ENCODE results near the gene PSMD12. TPM values are rescaled to one million over a fixed set of nuclear protein-coding genes. Genes with fewer than 3 reads are reported as not detected.
"Not testable (repeated sequence)": the region's sequence is repeated elsewhere in the genome, so short reads cannot be mapped to it uniquely, and the experiment has no call there.

The PSMD12 gene
- total RNA-seq, 1 donor from 2014 or later = 36.5 TPM

DNA sequence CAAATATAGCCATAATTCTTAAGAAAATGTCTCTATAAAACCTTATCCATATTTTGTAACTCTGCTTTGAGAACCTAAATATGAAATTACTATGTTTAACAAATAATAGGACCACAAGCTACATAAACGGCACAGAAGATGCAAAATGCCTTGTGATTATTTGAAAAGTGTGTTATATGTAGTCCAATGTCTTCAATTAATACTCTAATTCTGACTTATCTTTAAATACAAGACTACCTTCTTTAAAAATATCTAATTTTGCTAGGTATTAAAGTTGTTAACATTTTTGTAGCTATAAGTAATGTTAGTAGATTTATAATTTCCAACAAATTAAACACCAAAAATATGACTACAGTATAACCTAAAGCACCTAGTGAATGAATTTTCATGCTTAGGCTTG, 17.0 kb downstream of the PSMD12 start:
- Histone ChIP-seq H3K27me3 (ENCODE audit: control insufficient read depth, insufficient read depth, low read length) (no peaks in the 10 kb centered on the region), H3K36me3 (ENCODE audit: control insufficient read depth, insufficient read depth, low read length) (peaks cover 5% of the 10 kb centered on the region), H3K4me3 (ENCODE audit: low read depth, low read length) (no peak overlapping the region)
- TF ChIP-seq, protein P1, sequence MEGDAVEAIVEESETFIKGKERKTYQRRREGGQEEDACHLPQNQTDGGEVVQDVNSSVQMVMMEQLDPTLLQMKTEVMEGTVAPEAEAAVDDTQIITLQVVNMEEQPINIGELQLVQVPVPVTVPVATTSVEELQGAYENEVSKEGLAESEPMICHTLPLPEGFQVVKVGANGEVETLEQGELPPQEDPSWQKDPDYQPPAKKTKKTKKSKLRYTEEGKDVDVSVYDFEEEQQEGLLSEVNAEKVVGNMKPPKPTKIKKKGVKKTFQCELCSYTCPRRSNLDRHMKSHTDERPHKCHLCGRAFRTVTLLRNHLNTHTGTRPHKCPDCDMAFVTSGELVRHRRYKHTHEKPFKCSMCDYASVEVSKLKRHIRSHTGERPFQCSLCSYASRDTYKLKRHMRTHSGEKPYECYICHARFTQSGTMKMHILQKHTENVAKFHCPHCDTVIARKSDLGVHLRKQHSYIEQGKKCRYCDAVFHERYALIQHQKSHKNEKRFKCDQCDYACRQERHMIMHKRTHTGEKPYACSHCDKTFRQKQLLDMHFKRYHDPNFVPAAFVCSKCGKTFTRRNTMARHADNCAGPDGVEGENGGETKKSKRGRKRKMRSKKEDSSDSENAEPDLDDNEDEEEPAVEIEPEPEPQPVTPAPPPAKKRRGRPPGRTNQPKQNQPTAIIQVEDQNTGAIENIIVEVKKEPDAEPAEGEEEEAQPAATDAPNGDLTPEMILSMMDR (IDR thresholded peaks at IDR 0.05; ENCODE audit: insufficient read depth, low read length, poor library complexity, severe bottlenecking) = no peak
- DNase-seq (ENCODE audit: low read depth) = no peak

DNA sequence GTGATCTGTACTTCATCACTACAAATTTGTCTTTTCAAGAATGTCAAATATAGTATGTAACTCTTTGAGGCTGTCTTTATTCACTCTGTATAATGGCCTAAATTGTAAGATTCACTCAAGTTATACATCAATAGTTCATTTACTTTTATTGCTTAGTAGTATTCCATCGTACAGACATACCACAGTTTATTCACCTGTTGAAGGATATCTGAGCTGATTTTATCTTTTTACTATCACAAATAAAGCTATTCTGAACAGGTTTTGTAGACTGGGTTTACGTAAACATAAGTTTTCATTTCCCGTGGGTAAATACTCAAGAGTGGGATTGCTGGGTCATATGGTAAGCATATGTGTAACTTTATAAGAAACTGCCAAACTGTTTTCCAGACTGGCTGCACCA, 18.6 kb downstream of the PSMD12 start:
- Histone ChIP-seq H3K27me3 (ENCODE audit: control insufficient read depth, insufficient read depth, low read length) (no peaks in the 10 kb centered on the region), H3K36me3 (ENCODE audit: control insufficient read depth, insufficient read depth, low read length) (peaks cover 3% of the 10 kb centered on the region)

DNA sequence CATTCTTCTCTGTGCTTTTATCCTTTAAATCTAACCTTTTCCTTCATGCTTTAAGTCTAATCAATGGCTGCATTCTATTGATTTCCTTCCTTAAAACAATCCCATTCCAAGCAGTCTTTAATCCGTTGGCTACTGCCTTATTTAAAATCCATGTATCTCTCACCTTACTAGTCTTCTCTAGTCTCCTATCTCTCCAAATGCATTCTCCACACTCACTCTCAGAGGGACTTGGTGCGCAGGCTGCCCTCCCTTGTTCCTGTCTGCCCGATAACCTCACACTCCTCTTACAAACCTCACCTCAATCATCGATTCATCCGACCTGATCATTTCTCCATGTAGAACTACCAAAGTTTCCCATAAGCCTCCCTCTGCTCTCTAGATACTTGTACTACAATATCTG, 23.1 kb downstream of the PSMD12 start:
- H3K27me3 ChIP-seq (ENCODE audit: control insufficient read depth, insufficient read depth, low read length) = no peaks in the 10 kb centered on the region

More for the DNA sequence above, 18.6 kb downstream of the PSMD12 start:
- H3K4me3 ChIP-seq (ENCODE audit: low read depth, low read length) = no peak overlapping the region
- no peak for DNase-seq (ENCODE audit: low read depth)
- TF ChIP-seq, protein P1 (IDR thresholded peaks at IDR 0.05; ENCODE audit: insufficient read depth, low read length, poor library complexity, severe bottlenecking) = no peak

DNA sequence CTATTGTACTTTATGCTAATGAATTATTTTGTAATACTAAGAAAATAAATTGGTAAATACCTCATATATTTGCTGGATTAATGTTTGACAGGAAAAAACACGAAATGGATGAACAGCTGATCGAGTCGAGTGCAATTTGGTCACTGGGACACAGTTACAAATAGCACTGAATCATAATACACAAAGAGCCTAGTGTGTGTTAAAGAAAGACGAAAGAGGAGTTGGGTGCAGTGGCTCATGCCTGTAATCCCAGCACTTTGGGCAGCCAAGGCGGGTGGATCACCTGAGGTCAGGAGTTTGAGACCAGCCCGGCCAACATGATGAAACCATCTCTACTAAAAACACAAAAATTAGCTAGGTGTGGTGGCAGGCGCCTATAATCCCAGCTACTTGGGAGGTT, 28.0 kb downstream of the PSMD12 start:
- not testable (repeated sequence) for H3K36me3 ChIP-seq (ENCODE audit: control insufficient read depth, insufficient read depth, low read length); H3K4me3 ChIP-seq (ENCODE audit: low read depth, low read length); H3K27me3 ChIP-seq (ENCODE audit: control insufficient read depth, insufficient read depth, low read length); DNase-seq (ENCODE audit: low read depth)

More for the DNA sequence above, 23.1 kb downstream of the PSMD12 start:
- no peak for DNase-seq (ENCODE audit: low read depth)
- no peak overlapping the region for H3K4me3 ChIP-seq (ENCODE audit: low read depth, low read length)
- H3K36me3 ChIP-seq (ENCODE audit: control insufficient read depth, insufficient read depth, low read length) = no peaks in the 10 kb centered on the region
- TF ChIP-seq, protein P1 (IDR thresholded peaks at IDR 0.05; ENCODE audit: insufficient read depth, low read length, poor library complexity, severe bottlenecking) = no peak

DNA sequence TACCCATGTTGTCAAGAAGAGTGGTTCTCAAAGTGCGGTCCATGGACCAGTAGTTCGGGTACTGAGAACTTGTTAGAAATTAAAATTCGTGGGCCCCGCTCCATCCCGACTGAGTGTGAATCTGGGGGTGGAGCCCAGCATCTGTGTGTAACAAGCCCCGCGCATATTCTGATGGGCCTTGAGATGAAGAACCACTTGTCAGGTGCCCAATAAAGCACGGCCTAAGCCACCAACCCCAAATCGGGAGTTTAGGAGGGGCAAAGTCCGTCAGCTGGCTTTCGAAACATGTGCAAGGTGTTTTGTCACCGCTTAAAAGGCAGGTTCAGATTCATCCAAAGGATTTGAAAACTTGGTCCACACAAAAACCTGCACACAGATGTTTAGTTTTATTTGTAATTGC, 29.5 kb downstream of the PSMD12 start:
- TF ChIP-seq, protein P1 (IDR thresholded peaks at IDR 0.05; ENCODE audit: insufficient read depth, low read length, poor library complexity, severe bottlenecking) = no peak
- no peak overlapping the region for H3K4me3 ChIP-seq (ENCODE audit: low read depth, low read length)
- no peak for DNase-seq (ENCODE audit: low read depth)
- H3K36me3 ChIP-seq (ENCODE audit: control insufficient read depth, insufficient read depth, low read length) = no peaks in the 10 kb centered on the region
- no peaks in the 10 kb centered on the region for H3K27me3 ChIP-seq (ENCODE audit: control insufficient read depth, insufficient read depth, low read length)

DNA sequence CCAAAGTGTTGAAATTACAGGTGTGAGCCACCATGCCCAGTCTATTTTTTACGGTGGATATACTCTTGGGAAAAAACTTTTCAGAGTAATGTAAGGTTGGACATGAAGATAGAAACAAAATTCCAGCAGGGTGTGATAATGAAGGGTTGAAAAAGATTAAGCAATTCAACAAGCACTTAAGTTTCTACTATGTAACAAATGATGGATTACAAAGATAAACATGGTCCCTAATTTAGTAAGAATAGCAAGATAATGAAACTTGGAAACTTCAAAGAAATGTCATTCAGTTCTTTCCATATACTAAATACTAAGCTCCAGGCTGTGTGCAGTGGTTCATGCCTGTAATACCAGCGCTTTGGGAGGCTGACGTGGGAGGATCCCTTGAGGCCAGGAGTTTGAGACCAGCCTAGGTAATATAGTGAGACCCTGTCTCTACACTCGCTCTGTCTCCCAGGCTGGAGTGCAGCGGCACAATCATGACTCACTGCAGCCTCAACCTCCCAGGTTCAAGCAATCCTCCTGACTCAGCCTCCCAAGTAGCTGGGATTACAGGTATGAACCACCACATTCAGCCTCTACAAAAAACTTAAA, 31.0 kb downstream of the PSMD12 start:
- Histone ChIP-seq H3K36me3 (ENCODE audit: control insufficient read depth, insufficient read depth, low read length) (no peaks in the 10 kb centered on the region), H3K27me3 (ENCODE audit: control insufficient read depth, insufficient read depth, low read length) (no peaks in the 10 kb centered on the region), H3K4me3 (ENCODE audit: low read depth, low read length) (no peak overlapping the region)
- DNase-seq (ENCODE audit: low read depth) = no peak
- TF ChIP-seq, protein P1 (IDR thresholded peaks at IDR 0.05; ENCODE audit: insufficient read depth, low read length, poor library complexity, severe bottlenecking) = no peak

DNA sequence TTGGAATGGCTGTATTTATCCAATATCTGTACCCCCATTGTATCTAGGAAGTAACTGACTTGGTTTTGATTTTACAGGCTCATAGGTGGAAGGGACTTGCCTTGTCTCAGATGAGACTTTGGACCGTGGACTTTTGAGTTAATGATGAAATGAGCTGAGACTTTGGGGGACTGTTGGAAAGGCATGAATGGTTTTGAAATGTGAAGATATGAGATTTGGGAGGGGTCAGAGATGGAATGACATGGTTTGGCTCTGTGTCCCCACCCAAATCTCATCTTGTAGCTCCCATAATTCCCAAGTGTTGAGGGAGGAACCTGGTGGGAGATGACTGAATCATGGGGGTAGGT, 34.2 kb downstream of the PSMD12 start:
- H3K4me3 ChIP-seq (ENCODE audit: low read depth, low read length); H3K36me3 ChIP-seq (ENCODE audit: control insufficient read depth, insufficient read depth, low read length); DNase-seq (ENCODE audit: low read depth); H3K27me3 ChIP-seq (ENCODE audit: control insufficient read depth, insufficient read depth, low read length): not testable (repeated sequence)

DNA sequence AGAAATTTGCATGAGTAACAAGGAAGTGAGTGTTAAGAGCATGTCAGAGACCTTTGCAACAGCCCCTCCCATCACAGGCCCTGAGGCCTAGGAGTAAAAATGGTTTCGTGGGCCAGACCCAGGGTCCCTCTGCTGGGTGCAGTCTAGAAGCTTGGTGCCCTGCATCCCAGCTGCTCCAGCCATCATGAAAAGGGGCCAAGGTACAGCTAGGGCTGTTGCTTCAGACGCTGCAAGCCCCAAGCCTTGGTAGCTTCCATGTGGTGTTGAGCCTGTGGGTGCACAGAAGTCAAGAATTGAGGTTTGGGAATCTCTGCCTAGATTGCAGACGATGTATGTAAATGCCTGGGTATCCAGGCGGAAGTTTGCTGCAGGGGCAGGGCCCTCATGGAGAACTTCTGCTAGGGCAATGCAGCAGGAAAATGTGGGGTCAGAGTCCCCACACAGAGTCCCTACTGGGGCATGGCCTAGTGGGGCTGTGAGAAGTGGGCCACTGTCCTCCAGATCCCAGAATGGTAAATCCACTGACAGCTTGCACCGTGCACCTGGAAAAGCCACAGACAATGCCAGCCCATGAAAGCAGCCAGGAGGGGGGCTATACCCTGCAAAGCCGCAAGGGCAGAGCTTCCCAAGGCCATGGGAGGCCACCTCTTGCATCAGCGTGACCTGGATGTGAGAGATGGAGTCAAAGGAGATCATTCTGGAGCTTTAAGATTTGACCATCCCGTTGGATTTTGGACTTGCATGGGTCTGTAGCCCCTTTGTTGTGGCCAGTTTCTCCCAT, 34.8 kb downstream of the PSMD12 start:
- not testable (repeated sequence) for H3K27me3 ChIP-seq (ENCODE audit: control insufficient read depth, insufficient read depth, low read length); DNase-seq (ENCODE audit: low read depth); H3K4me3 ChIP-seq (ENCODE audit: low read depth, low read length); H3K36me3 ChIP-seq (ENCODE audit: control insufficient read depth, insufficient read depth, low read length)

All from kidney epithelial cell (primary cell).